HG03520 (cell line): Measurements from ENCODE around the gene SMOC2.

Experiments
- ATAC-seq: cut with Tn5 transposase; IDR thresholded peaks from one replicate; pipeline ENCODE4 v1.9.1; 2021; ENCODE audit warnings: mild to moderate bottlenecking, moderate library complexity; ENCODE audit not compliant: unreplicated experiment

Gene SMOC2

DNA sequence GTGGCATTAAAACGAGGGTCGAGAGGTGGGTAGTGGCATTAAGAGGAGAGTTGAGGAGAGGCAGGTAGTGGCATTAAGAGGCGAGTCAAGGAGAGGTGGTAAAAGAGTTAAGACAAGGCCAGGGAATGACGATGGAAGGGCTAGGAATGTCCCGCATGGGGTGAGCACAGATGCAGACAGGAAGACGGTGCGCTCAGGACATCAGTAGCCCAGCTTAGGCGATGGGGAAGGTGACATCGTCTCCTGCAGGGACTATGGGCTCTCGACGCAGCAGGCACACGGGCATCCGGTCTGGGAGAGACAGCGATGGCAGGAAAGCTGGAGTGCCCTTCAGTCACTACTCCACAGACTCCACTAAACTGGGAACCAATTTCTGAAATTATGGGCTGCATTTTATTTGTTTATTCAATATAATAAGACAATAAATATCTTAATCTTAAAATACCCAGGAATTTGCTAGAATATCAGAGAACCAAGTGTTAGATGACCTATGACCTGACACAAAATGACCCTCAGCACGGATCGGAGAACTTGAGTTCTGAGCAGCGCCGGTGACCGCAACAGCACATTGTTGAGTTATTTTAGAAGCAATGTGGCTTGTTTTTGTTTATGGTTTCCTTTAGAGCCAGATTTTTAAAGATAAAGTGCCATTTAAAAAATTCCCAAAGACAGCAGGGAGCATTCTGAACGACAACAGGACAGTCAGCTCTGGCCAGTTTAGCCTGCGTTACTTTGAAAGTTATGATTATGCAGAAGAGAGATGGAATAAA lies 177.7 kb downstream of the SMOC2 start:
- ATAC-seq = no peak

DNA sequence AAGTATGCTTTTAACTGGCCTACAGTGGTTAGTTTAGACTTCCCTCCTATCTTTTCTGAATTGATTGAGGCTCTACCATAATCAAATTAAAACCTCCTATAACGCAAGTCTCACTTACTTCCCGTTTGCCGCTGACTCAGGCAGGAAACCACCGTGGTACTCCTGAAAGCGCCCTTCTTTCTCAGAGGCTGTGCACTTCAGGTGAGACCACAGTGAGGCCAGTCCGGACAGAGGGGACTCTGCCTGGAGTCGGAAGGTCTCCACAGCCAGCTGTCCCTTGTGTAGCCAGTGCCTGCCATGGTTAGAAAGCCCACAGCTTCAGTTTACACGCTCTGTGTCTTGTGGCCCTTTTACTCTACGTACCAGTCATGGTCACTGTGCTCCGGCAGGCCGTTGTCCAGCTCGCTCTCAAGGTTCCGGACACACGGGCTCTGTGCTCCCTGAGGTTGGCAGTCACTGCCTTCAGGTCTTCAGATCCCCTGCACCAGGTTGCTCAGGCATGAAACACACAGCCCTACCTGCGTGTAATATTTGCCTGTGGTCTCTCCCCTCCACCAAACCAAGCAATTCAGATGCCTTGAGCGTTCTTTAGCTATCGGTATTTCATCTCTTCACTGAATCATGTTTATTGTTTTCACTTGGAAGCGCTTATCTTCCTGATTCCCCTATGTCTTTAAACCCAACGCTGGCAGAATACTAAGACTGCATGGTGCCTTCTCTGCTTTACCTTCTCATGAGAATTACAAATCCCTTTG lies 178.8 kb downstream of the SMOC2 start:
- no peak for ATAC-seq

DNA sequence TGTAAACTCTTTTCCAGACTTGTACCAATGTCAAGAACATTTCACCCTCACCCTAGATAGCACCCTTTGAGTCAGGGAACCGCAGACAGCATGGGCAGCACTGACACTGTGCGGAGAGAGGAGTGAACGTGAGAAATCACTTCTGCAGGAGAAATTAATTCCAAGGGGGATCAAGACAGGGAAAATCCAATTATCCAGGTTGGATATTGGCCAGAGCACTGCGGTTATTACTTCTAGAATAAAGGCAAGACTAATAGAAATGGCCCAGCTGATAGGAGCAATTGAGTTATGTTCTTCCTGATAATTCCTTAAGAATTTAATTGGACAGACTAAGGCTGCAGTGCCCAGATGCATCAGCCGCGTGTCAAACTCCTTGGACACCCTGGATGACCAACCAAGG lies 179.6 kb downstream of the SMOC2 start:
- ATAC-seq = no peak

GRCh38 chr6:168623736-168624135 lies 182.8 kb downstream of the SMOC2 start:
- no peak for ATAC-seq

DNA sequence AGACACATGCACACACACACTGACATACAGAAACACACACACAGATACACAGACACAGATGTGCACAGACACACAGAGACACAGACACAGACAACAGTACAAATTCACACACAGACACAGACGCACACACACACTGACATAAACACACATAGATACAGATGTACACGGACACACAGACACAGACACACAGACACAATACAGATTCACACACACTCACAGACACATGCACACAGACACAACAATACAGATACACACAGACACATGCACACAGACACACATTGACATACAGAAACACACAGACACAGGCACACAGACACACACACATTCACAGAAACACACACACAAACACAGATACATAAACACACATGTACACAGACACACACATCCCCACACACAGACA lies 183.6 kb downstream of the SMOC2 start:
- no peak for ATAC-seq

GRCh38 chr6:168624948-168625347 lies 184.0 kb downstream of the SMOC2 start:
- no peak for ATAC-seq

DNA sequence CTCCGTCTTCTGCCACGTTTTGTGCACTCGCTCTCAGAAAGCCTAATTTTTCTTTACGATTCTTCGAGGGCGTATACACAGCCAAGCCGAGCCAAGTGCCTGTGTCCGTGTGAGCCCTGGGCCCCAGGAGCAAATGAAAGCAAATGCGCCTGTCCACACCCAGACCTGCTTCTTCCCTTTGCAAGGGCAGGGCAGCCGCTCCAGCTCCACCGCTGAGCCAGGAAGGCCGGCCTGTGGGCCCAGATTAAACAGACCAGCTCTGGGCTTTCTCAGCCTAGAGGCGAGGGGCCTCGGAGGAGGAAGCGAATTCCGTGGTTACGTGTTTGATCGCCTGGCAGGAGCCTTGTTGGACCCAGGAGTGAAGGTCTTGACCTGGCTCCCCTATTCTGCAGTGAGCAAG lies 184.6 kb downstream of the SMOC2 start:
- no peak for ATAC-seq

GRCh38 chr6:168626046-168626602 lies 185.1 kb downstream of the SMOC2 start:
- no peak for ATAC-seq

DNA sequence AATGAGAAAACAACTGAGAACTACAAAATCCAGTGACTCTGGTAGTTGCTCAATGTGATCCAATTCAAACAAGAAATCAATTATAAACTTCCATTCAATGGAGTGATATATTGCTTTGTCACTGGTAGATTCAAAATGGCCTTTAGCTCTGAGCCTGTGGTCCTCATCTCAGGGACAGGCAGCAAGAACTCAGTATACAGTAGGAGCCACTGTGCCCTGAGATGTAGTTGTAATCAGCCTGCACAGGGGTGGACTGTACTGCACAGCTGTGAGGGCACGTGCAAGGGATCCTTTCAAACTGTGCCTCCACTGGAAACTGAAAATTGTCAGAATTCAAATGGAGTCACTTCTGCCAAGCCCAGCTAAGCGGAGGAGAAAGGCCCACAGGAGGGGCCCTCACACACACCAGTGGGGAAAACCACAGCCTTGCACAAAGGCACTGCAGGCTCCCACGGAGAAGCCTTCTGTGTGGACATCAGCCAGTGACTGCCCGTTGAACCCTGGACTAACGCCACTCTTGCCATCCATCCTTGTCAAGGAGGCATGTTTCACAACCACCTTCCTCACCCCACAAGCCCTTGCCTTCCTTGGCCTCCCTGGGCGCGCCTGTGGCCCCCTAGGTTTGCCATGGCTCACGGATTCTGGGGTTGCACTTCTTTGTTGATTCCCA lies 186.7 kb downstream of the SMOC2 start:
- ATAC-seq = no peak

GRCh38 chr6:168628176-168628553 lies 187.2 kb downstream of the SMOC2 start:
- ATAC-seq = no peak

DNA sequence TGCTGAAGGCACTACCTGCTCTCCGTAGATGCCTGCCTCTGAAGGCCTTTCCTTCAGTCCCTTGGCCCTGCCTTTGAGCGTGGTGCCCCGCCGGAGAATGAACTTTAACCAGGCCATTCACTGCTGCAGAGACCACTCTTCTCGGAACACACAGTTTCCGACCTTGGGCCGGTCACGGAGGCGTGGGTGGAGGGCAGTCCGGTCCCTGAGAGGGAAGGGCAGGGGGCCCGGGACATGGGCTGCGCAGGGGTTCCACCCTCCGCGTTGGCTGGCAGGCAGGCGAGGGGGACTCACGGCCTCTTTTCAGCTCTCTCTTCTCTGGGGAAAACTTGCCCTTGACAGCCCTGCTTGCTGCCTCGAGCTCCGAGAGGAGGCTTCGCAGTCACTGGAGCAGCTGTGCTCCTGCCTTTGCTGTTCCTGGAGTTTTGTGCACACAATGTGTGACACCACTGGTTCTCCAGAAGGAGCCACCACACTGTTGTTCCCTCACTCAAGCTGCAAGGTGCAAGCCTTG lies 187.8 kb downstream of the SMOC2 start:
- no peak for ATAC-seq

DNA sequence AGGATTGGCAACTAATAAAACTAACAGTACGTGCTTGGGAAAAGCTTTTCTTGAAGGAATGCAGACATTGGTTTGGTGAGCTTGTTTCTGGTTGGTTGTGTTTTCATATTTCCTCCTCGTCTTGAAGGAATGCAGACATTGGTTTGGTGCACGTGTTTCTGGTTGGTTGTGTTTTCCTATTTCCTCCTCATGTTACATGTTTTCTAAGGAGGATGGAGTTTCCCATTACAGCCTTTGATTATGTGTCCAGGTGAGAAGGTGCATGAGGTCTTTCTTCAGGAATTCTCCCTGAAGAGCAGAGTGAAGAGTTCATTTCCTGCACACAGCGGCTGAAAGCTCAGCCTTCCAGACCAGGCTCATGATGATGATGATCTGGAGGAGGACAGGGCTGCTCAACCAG lies 190.6 kb downstream of the SMOC2 start:
- ATAC-seq = no peak

- ATAC-seq = no peak
These were observed 191.7 kb downstream of the SMOC2 start for GRCh38 chr6:168632694-168633093.

DNA sequence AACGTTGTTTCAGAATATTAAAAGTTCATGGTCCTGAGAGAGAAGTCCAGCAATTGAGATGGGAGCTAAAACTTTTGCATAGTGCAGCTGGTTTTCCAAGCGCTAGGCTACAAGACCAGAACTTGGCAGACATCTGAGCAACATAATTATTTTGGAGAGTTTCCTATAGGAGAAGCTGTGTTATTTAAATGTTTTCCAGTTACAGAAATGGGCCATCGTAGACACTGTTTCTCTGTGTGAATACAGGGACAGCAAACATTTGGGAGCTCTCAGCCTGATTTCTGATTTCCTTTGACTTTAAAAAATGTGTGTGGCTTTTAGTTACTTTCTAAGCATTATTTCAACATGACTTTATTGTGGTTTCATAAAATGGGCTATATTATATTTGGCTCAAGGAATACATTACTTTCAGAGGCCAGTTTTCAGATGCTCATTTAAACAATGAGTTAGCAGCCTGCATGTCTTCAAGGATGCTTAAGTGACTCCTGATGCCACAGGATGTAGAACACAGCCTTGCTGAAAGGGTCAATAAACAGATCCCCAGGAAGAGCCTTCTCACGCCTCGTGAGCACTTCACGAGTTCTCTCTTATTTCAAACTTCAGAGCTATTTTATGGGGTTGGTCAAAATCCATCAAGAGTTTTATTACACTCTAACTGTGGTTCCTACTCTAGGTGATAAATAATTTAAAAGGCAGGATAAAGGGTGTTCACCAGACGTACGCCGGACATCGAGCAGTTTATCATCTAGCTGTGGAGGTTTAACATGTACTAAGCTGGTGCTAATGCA lies 193.8 kb downstream of the SMOC2 start:
- ATAC-seq = no peak

- ATAC-seq = no peak
These were observed 195.4 kb downstream of the SMOC2 start for GRCh38 chr6:168636147-168637004.

DNA sequence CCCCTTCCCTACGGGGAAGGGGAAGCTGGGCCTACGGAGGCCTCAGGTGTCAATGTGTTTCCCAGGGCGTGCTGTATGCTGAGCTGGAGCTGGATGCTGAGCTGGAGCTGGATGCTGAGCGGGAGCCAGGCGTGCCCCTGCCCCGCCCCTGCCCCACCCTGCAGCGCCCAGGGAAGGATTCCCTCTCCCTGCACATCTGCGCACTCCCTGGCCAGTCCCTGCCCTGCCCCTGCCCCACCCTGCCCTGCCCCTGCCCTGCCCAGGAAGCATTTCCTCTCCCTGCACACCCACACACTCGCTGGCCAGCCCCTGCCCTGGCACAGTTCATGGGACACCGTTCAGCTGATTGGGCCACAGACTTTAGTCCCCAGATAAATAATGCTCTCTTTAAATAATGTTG lies 196.8 kb downstream of the SMOC2 start:
- ATAC-seq = no peak

GRCh38 chr6:168638468-168639271 lies 197.7 kb downstream of the SMOC2 start:
- no peak for ATAC-seq

DNA sequence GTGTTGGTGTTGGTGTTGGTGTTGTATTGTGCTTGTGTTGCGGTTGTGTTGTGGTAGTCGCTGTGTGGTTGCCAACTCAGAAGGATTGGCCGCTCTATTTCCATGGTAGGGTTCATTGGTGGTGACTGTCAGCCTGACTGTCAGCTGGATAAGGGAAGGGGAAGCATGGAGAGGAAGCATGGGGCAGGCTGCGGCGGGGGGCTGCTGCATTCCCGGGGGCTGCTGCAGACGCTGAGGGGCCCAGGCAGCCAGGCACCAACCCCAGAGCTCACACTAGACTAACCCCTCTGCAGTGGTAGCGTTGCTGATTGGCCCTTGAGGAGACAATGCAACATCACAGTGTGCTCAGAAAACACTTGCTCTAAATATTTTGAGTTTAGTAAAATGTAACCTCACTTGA lies 199.2 kb downstream of the SMOC2 start:
- ATAC-seq = no peak

GRCh38 chr6:168640768-168641167 lies 199.8 kb downstream of the SMOC2 start:
- ATAC-seq = no peak
